ENCODE data around the gene LDOC1.
"Not testable (repeated sequence)": the region's sequence is repeated elsewhere in the genome, so short reads cannot be mapped to it uniquely, and the experiment has no call there.

The LDOC1 gene

GRCh38 chrX:141176586-141177451 is at the start of gene LDOC1:
TSS of gene LDOC1 (minus strand) at chrX:141177129. CDS start at chrX:141177021, 108 bp downstream.
- peak; percentile 79 for DNase-seq

GRCh38 chrX:141221611-141222010 is 44.7 kb upstream of the LDOC1 start:
- DNase-seq = no peak

GRCh38 chrX:141220342-141221008 is 43.5 kb upstream of the LDOC1 start:
- no peak for DNase-seq

- no peak for DNase-seq
These were observed 37.3 kb upstream of the LDOC1 start for GRCh38 chrX:141214196-141214595.

- no peak for DNase-seq
These were observed 25.0 kb upstream of the LDOC1 start for GRCh38 chrX:141201962-141202361.

- DNase-seq = not testable (repeated sequence)
These were observed 11.6 kb upstream of the LDOC1 start for GRCh38 chrX:141188573-141188972.

GRCh38 chrX:141185366-141185765 is 8.4 kb upstream of the LDOC1 start:
- DNase-seq = no peak

GRCh38 chrX:141183000-141183399 is 6.1 kb upstream of the LDOC1 start:
- DNase-seq = no peak

GRCh38 chrX:141180851-141181250 is 3.9 kb upstream of the LDOC1 start:
- DNase-seq = no peak

- no peak for DNase-seq
These were observed 1.1 kb downstream of the LDOC1 start for GRCh38 chrX:141175786-141176185.

- no peak for DNase-seq
These were observed 12.5 kb downstream of the LDOC1 start for GRCh38 chrX:141164406-141164805.

- peak; percentile 32 for DNase-seq
These were observed 18.8 kb downstream of the LDOC1 start for GRCh38 chrX:141158084-141158483.

GRCh38 chrX:141155231-141155630 is 21.7 kb downstream of the LDOC1 start:
- peak; percentile 79 for DNase-seq

- DNase-seq = no peak
These were observed 34.0 kb downstream of the LDOC1 start for GRCh38 chrX:141142946-141143345.

- DNase-seq = no peak
These were observed 43.7 kb downstream of the LDOC1 start for GRCh38 chrX:141133272-141133671.

GRCh38 chrX:141127146-141127545 is 49.8 kb downstream of the LDOC1 start:
- no peak for DNase-seq

Measured in activated CD4-positive, alpha-beta T cell treated with anti-CD3 and anti-CD28 coated beads, Interleukin-2, amount 50 U/mL, for 16 hours (primary cell).